SJSA1 (cell line): ENCODE data around the gene NLRP9. TPM values are rescaled to one million over a fixed set of nuclear protein-coding genes. Genes with fewer than 3 reads are reported as not detected.

Experiments used
- DNase-seq, 2 experiments: peaks; one replicate each; pipeline ENCODE4 v3.0.0-alpha.2; 2015 to 2020; ENCODE audit warnings: low spot score in 2 of 2, low read depth in 1 of 2
- H3K27ac ChIP-seq: fragments of 250-450 bp; sonication (Bioruptor Pico); 2 replicates; pipeline ENCODE4 v1.5.1; 2020; ENCODE audit warnings: mild to moderate bottlenecking, moderate library complexity
- H3K27me3 ChIP-seq: fragments of 250-450 bp; sonication (Bioruptor Pico); replicated peaks from 2 replicates; pipeline ENCODE4 v1.5.1; 2020; ENCODE audit warnings: mild to moderate bottlenecking, moderate library complexity
- H3K36me3 ChIP-seq: fragments of 250-450 bp; sonication (Bioruptor Pico); 2 replicates; pipeline ENCODE4 v1.5.1; 2020; ENCODE audit warnings: mild to moderate bottlenecking
- H3K4me1 ChIP-seq: fragments of 250-450 bp; sonication (Bioruptor Pico); replicated peaks from 2 replicates; pipeline ENCODE4 v1.6.1; 2021; ENCODE audit warnings: mild to moderate bottlenecking
- H3K4me3 ChIP-seq: fragments of 250-450 bp; sonication (Bioruptor Pico); 2 replicates; pipeline ENCODE4 v1.5.1; 2020; ENCODE audit warnings: mild to moderate bottlenecking
- H3K9me3 ChIP-seq: fragments of 250-450 bp; sonication (Bioruptor Pico); replicated peaks from 2 replicates; pipeline ENCODE4 v1.5.1; 2020; ENCODE audit warnings: mild to moderate bottlenecking
- total RNA-seq: library from RNA; depleted of rRNA; stranded (reverse); fragments of >200 nt; shearing (Covaris generic); gene quantifications from 2 replicates; pipeline ENCODE4 v1.2.3, GENCODE V29; 2014

The NLRP9 gene
- total RNA-seq, 1 experiment from 2014 or later = not detected

DNA sequence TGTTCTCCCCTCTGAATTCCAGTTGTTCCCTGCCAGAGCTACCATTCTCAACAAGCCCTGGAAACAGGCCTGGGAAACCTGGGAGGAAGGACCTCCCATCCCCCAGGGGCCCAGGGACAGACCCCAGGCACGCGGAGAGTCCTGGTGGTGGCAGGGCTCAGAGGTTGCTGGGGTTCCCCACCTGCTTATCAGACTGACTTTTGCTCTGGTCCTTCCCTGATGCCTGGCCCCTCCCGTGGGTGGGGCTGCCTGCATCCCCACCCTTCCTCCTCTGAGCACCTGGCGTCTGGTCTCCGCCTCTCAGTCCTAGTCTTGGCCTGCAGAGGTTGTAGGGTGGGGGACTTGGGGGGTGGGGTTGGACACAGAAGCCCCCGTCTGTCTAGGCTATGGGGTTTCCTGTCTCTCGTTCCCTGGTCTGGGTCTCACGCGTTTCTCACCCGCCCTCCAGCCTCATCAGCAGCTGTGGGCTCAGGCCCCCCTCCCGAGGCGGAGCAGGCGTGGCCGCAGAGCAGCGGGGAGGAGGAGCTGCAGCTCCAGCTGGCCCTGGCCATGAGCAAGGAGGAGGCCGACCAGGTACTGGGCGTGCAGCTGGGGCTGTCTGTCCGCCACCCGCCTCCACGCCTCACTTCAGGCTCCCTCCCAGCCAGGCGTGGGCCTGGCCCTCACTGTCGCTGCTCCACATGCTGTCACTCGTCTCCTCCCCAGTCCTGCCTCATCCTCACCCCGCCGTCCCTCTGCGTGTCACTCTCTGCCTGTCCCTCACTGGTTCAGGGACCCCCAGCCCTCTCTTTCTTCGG, 49.6 kb downstream of the NLRP9 start:
- no peaks in the 10 kb centered on the region for H3K9me3 ChIP-seq
- H3K4me3 ChIP-seq = no peak overlapping the region
- no peak overlapping the region for H3K27ac ChIP-seq
- H3K4me1 ChIP-seq = no peaks in the 10 kb centered on the region
- no peak for DNase-seq
- no peaks in the 10 kb centered on the region for H3K27me3 ChIP-seq
- H3K36me3 ChIP-seq = peaks cover 80% of the 10 kb centered on the region

DNA sequence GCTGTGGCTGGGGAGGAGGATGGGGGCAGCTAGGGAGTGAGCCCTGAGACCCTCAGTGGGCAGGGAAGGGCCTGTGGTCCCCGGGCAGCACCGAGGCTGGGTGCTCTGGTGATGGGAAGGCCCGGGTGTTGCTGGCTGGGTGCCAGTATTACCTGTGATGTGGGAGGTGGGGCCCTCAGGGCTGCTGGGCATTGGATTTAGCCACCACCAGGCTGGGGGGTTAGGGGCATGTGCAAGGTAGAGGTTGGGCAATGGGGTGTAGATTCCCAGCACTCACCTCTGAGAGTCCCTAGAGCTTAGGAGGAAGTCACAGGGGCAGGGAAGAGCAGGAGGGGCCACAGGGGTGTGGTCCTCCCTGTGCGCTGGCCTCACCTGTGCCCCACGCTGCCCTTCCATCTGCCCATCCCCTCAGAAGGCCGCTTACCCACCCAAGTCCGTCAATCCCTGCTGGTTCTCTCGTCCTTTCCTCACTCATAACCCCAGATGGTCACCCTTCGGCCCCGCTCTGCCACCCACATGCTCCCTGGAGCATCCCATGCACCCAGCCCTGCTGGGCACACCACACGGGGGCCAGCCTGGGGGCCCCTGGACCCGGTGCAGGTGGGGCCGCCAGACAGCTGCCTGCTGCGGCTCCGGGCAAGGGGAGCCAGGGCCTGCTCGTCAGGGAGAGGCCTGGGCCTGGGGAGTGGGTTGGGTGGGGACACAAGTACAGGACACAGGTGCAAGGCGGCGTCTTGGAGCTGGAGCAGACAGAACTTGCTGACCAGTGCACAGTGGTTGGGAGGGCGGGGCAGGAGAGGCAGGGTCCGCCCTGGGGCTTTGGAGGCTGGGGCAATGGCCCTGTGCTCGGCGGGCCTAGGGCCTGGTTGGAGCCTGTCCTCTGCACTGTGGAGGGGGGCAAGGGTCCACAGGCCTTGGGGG, 50.7 kb downstream of the NLRP9 start:
- no peak overlapping the region for H3K4me3 ChIP-seq

DNA sequence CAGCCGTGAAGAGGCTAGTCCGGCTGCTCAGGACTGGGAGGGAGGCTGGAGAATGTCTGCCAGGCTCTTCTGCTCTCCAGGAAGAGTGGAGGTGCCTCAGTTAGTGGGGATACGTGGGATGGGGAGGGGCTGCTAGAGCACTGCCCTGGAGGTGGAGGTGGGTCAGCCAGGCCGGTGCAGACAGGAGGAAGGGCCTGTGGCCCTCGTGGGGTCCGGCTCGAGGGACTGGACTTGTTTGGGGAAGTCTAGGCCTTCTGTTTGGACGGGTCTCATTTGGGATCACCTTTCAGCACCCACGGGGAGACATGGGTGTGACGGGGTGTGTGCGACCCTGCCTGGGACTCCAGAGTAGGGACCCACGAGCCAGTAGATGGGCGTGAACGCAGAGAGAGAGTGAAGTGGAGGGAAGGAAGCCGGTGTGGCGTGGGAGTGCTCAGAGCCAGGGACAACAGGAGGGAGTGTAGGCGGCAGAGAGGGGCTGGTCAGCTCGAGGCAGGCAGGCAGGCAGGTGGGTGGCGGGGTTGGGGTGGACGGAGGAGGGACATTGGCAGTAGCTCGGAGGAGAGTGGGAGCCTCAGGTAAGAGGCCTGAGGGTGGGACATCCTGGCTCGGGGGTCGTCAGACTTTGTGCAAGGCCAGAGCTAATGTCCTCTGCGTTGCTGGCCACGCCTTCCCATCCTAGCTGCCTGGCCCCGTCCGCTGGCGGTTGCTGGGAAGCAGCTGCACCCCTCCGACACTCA, 51.7 kb downstream of the NLRP9 start:
- H3K27ac ChIP-seq = no peak overlapping the region
- no peak for DNase-seq
- peaks cover 84% of the 10 kb centered on the region for H3K36me3 ChIP-seq
- H3K4me3 ChIP-seq = no peak overlapping the region
- no peaks in the 10 kb centered on the region for H3K9me3 ChIP-seq
- H3K27me3 ChIP-seq = no peaks in the 10 kb centered on the region
- H3K4me1 ChIP-seq = no peaks in the 10 kb centered on the region

More for the DNA sequence above, 50.7 kb downstream of the NLRP9 start:
- no peaks in the 10 kb centered on the region for H3K27me3 ChIP-seq
- H3K9me3 ChIP-seq = no peaks in the 10 kb centered on the region
- DNase-seq = no peak
- H3K36me3 ChIP-seq = peaks cover 78% of the 10 kb centered on the region
- no peak overlapping the region for H3K27ac ChIP-seq
- H3K4me1 ChIP-seq = no peaks in the 10 kb centered on the region

DNA sequence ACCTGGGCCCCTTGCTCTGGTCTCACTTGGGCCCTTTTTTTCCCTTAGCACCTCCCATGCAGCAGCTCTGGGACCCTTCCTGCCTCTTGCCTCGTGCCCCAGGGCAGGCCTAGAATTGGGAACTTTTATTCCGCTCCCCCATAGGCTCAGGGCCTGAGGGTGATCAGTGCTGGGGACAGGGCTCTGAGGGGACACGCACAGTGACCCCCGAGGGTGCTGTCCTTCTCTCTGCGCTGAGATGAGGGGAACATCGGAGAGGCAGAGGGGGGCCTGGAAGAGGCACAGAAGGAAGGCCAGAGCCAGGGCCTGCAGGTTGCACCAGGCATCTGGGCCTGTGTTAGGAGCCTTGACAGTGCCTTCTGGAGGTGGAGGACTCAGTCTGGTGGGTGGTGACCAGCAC, 52.4 kb downstream of the NLRP9 start:
- H3K27me3 ChIP-seq = no peaks in the 10 kb centered on the region
- H3K9me3 ChIP-seq = no peaks in the 10 kb centered on the region
- no peaks in the 10 kb centered on the region for H3K4me1 ChIP-seq
- H3K4me3 ChIP-seq = no peak overlapping the region
- H3K27ac ChIP-seq = no peak overlapping the region
- peaks cover 84% of the 10 kb centered on the region for H3K36me3 ChIP-seq
- no peak for DNase-seq

DNA sequence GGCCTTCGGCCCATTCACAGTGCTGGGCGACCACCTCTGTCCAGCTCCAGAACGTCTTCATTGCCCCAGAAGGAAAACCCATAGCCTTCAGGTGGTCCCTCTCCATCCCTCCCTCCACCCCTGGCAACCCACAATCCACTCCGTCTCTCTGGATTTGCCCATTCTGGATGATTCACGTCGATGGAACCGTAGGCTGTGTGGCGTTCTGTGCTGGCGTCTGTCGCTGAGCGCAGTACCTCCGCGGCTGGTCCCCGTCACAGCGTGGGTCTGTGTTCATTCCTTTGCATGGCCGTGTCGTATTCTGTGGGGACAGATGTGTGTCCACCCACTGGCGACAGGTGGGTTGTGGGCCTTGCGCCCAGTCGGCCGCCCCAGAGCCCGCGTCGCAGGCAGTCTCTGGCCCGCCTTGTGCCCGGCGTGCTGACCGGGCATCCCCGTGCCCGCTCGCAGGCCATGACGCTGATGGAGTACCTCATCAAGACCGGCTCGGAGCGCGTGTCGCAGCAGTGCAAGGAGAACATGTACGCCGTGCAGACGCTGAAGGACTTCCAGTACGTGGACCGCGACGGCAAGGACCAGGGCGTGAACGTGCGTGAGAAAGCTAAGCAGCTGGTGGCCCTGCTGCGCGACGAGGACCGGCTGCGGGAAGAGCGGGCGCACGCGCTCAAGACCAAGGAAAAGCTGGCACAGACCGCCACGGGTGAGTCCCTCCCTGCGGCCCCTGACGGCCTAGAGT, 53.1 kb downstream of the NLRP9 start:
- peaks cover 85% of the 10 kb centered on the region for H3K36me3 ChIP-seq
- no peaks in the 10 kb centered on the region for H3K4me1 ChIP-seq
- no peak for DNase-seq
- no peak overlapping the region for H3K4me3 ChIP-seq
- H3K27me3 ChIP-seq = no peaks in the 10 kb centered on the region
- H3K27ac ChIP-seq = no peak overlapping the region
- H3K9me3 ChIP-seq = no peaks in the 10 kb centered on the region

DNA sequence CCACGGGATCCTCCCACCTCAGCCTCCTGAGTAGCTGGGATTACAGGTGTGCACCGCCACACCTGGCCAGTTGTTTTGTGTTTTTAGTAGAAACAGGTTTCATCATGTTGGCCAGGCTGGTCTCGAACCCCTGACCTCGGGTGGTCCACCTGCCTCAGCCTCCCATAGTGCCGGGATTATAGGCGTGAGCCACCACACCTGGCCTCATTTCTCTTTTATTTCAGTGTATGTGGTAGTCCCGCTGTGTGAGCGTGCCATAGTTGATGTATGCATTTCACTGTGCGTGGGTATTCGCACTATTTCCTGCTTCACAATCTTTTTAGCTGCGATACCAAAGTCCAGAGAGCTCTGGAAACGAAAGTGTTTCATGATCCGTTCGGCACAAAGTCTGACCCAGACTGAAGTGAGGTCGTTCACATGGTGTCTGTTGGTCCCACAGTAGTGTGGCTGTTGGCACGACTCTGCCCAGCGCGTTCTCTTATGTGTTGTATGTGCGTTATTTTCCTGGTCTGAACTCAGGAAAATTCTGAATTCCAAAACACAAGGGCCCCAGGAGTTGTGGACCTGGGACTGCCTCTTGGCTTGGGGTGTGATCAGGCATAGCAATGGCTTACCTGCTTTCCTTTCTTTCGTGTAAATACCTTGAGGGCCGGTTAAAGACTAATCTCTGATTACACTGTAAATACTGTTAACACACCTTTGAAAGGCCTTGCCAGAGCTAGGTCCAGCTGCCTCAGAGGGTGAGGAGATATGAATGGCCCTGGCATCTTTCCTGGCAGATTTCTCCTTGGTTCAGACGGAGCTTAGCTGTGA, 54.5 kb downstream of the NLRP9 start:
- no peak for DNase-seq
- H3K27me3 ChIP-seq = no peaks in the 10 kb centered on the region
- no peak overlapping the region for H3K27ac ChIP-seq
- H3K36me3 ChIP-seq = peaks cover 86% of the 10 kb centered on the region
- no peaks in the 10 kb centered on the region for H3K4me1 ChIP-seq
- no peak overlapping the region for H3K4me3 ChIP-seq
- H3K9me3 ChIP-seq = no peaks in the 10 kb centered on the region

DNA sequence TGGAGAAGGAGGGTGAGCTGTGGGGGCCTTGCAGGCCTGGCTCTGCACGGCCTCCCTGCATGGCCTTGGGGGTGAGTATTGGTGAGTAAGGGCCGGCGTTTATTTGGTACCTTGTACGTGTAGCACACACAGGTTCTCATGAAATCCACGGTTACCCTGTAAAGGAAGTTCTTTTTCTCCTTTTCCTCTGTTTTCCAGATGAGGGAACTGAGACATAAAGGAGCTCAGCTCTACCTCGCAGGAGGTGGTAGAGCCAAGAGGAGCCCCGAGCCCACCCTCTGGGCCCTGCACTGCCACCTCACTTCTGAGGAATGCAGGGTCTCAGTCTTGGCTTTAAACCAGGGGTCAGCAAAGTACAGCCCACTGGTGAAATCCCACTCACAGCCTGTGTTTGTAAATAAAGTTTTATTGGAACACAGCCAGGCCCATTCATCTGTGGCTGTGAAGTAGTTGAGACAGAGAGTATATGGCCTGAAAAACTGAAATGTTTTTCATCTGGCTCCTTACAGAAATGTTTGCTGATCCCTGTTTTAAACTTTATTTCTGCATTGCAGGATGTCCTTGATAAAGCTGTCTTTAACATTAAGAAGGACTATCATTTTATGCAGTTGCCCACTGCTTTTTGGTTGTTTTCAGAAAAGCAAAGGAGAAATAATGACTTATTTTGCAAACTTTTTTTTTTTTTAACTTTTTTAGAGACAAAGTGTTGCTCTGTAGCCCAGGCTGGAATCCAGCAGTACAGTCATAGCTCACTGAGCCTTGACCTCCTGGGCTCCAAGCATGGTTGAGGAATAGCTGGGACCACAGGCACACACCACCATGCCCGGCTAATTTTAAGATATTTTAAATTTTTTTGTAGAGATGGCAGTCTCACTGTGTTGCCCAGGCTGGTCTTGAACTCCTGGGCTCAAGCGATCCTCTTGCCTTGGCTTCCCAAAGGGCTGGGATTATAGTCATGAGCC, 56.8 kb downstream of the NLRP9 start:
- Histone ChIP-seq H3K27ac (no peak overlapping the region), H3K9me3 (no peaks in the 10 kb centered on the region), H3K27me3 (no peaks in the 10 kb centered on the region), H3K4me1 (peaks cover 5% of the 10 kb centered on the region; the same call in 1 of the 2 replicates), H3K36me3 (peaks cover 95% of the 10 kb centered on the region), H3K4me3 (no peak overlapping the region)
- no peak for DNase-seq

DNA sequence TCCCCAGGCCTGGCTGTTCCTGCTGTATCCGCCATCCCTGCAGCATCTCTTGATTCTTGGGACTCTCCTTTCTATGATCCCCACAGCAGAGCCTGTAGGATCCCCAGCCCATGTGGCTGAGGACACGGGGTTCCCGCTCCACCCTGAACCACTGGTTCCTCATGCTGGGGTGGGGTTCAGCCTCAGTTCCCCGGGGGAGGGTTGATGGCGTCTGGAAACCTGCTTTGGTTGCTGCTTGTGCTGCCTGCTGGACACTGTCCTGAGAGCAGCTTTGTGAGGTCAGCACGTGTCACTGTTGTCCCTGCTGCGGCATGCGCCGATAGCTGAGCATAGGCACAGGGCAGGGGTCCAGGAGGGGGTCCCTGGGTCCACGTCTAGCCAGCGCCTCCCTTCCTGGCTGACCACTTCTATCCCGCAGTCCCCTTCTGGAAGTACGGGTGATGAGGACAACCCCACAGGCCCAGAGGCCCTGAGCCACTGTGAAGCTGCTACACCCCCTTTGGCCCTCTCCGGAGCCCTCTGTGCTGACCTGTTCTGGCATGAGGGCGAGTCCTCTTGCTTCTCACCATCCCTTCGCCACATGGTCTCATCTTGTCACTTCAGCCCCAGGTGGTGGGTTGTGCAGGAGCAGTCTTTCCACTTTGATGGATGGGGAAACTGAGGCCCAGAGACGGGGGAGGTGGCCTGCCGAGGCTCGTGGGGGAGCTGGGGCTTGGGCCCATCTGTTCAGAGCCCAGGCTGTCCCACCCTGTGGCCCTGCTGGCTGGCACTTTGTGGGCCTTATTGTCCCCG, 57.7 kb downstream of the NLRP9 start:
- no peaks in the 10 kb centered on the region for H3K9me3 ChIP-seq
- no peak for DNase-seq

DNA sequence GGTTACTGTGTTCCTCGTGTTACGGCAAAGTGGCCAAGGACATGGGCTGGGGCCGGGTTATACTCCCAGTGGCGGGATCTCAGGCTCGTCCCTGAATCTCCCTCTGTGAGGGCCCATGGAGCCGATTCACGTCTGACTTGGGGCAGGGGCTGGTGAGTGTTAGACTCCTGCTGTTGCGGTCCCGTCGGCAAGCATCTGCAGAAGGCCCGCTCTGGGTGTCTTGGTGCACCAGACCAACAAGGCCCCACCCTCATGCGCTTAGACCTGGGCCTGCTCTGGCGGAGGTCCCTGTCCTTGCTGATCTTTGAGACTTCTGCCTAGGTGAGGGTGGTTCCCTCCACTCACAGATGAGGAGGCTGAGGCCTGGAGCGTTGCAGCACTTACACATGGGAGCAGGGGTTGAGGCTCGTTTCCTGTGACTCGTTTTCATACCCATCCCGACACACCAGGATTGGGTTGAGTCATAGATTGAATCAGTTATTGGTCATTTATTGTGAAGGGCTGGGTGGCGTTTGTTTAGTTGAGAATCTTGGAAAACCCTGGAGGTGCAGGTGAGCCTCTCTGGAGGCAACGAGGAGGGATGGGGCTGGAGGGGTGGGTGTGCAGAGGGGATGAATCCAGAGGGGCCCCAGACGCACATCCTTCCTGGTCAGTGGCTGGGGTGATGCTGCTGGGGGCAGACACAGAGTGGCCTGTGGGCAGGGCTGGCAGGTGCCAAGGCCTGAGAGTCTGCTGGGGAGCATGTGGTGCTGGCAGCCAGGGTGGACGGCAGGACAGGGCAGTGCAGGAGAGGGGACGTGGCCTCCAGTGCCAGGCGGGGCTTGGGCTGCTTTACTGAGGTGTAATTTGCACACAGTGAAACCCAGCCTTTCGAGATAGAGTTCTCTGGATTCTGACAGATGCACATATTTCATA, 58.6 kb downstream of the NLRP9 start:
- no peak for DNase-seq
- H3K36me3 ChIP-seq = peaks cover 87% of the 10 kb centered on the region
- no peak overlapping the region for H3K27ac ChIP-seq
- H3K4me3 ChIP-seq = no peak overlapping the region
- H3K27me3 ChIP-seq = no peaks in the 10 kb centered on the region
- no peaks in the 10 kb centered on the region; the same call in 1 of the 2 replicates for H3K9me3 ChIP-seq
- H3K4me1 ChIP-seq = peaks cover 13% of the 10 kb centered on the region

More for the DNA sequence above, 57.7 kb downstream of the NLRP9 start:
- H3K4me3 ChIP-seq = no peak overlapping the region
- peaks cover 11% of the 10 kb centered on the region for H3K4me1 ChIP-seq
- H3K27ac ChIP-seq = no peak overlapping the region
- no peaks in the 10 kb centered on the region for H3K27me3 ChIP-seq
- H3K36me3 ChIP-seq = peaks cover 88% of the 10 kb centered on the region

DNA sequence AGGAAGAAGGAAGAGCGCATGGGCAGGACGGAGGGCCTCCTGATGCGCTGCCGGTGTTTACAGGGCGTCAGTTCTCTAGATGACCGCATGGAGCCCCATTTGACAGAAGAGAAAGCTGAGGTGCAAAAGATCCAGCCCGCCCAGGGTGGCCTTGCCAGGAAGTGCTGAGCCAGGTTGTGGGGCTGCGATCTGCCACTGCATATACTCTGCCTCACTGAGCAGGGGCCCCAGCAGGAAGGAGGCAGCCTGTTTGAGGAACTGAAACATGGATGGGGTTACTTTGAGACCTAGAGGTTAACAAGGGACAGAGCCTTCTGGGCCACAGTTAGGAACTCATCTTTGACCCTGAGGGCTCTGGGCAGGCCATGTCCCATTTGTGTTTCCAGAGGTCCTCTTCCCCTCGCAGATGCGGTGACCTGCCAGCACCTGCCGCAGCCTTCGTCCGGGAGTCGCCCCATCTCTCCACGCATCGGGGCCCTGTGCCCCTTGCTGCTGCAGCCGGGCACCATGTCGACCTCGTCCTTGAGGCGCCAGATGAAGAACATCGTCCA, 60.0 kb downstream of the NLRP9 start:
- DNase-seq = no peak
- Histone ChIP-seq H3K36me3 (peaks cover 85% of the 10 kb centered on the region), H3K27ac (no peak overlapping the region)

More for the DNA sequence above, 60.0 kb downstream of the NLRP9 start:
- Histone ChIP-seq H3K27me3 (no peaks in the 10 kb centered on the region), H3K4me3 (no peak overlapping the region), H3K9me3 (no peaks in the 10 kb centered on the region; the same call in 1 of the 2 replicates), H3K4me1 (peaks cover 17% of the 10 kb centered on the region)
